H1 (cell line): ENCODE data around the gene CELF4. TPM values are rescaled to one million over a fixed set of nuclear protein-coding genes. Genes with fewer than 3 reads are reported as not detected.
A peak's percentile ranks its signal among the peaks of the same experiment; 100 is the strongest.

Source experiments
- CTCF ChIA-PET: fragments of 300-600 bp; sonication (Branson Sonifier 250); formaldehyde crosslinking; loops from one replicate; lab custom pipeline; 2021; ENCODE audit not compliant: partially characterized antibody; lab: Charles Lee
- POLR2A ChIA-PET: fragments of 300-600 bp; sonication (Branson Sonifier 250); formaldehyde crosslinking; loops from one replicate; lab custom pipeline; 2021; ENCODE audit warnings: inconsistent platforms; ENCODE audit not compliant: partially characterized antibody; lab: Charles Lee
- DNase-seq, 2 experiments: peaks; one replicate each; pipeline versions ENCODE4 v3.0.0 to v3.0.0-alpha.2; 2010 to 2022; ENCODE audit warnings: low spot score in 2 of 2, low read depth in 1 of 2, mixed read lengths in 1 of 2
- FAIRE-seq: peaks from 2 replicates; lab custom pipeline; 2011; peaks lifted over from hg19 to GRCh38; lab: Jason Lieb, UNC
- H2AFZ ChIP-seq: 2 replicates; pipeline ENCODE4 v1.8.1; 2012; ENCODE audit warnings: low read length, inconsistent platforms
- H2AK5ac ChIP-seq: 2 replicates; pipeline ENCODE4 v1.6.1; 2013; ENCODE audit warnings: low read depth, low read length
- H2BK120ac ChIP-seq: replicated peaks from 2 replicates; pipeline ENCODE3; 2013; ENCODE audit warnings: low read depth, low read length, inconsistent platforms
- H2BK12ac ChIP-seq: 2 replicates; pipeline ENCODE4 v1.6.1; 2013; ENCODE audit warnings: low read depth, low read length
- H2BK15ac ChIP-seq: 2 replicates; pipeline ENCODE4 v1.6.1; 2013; ENCODE audit warnings: low read length
- H2BK20ac ChIP-seq: 2 replicates; pipeline ENCODE4 v1.6.1; 2013; ENCODE audit warnings: low read length
- H2BK5ac ChIP-seq: 2 replicates; pipeline ENCODE4 v1.6.1; 2013; ENCODE audit warnings: low read depth, low read length
- H3K14ac ChIP-seq: 2 replicates; pipeline ENCODE4 v1.6.1; 2013; ENCODE audit warnings: inconsistent platforms; ENCODE audit not compliant: insufficient read length
- H3K18ac ChIP-seq: 2 replicates; pipeline ENCODE4 v1.6.1; 2013; ENCODE audit warnings: low read length; ENCODE audit errors: extremely low read depth
- H3K23ac ChIP-seq: 2 replicates; pipeline ENCODE4 v1.6.1; 2013; ENCODE audit warnings: inconsistent platforms; ENCODE audit not compliant: insufficient read length
- H3K23me2 ChIP-seq: 2 replicates; pipeline ENCODE4 v1.6.1; 2013; ENCODE audit warnings: low read depth, low read length
- H3K27ac ChIP-seq: 2 replicates; pipeline ENCODE4 v1.6.1; 2011; ENCODE audit warnings: low read depth, low read length, inconsistent platforms
- H3K27me3 ChIP-seq, 4 experiments: replicated peaks in 1 of 4; 1 replicate in 1 of 4; 2 replicates in 3 of 4; pipeline versions ENCODE4 v1.6.1 to v1.8.1; 2011 to 2013; ENCODE audit warnings: low read length in 3 of 4, mild to moderate bottlenecking in 3 of 4, inconsistent platforms in 2 of 4, mixed read lengths in 2 of 4, moderate library complexity in 1 of 4; ENCODE audit not compliant: control insufficient read depth in 3 of 4, insufficient read depth in 3 of 4; ENCODE audit errors: extremely low read depth in 1 of 4
- H3K36me3 ChIP-seq, 4 experiments: 2 replicates each; pipeline versions ENCODE4 v1.6.1 to v1.8.1; 2011 to 2013; ENCODE audit warnings: mild to moderate bottlenecking in 4 of 4, low read length in 3 of 4, moderate library complexity in 2 of 4, control low read depth in 1 of 4, inconsistent platforms in 1 of 4; ENCODE audit not compliant: insufficient read depth in 4 of 4, control insufficient read depth in 2 of 4
- H3K4ac ChIP-seq: replicated peaks from 2 replicates; pipeline ENCODE3; 2013; ENCODE audit warnings: low read length, low read depth, mixed read lengths, inconsistent platforms; ENCODE audit not compliant: insufficient read length
- H3K4me1 ChIP-seq, 4 experiments: replicated peaks in 1 of 4; 1 replicate in 1 of 4; 2 replicates in 3 of 4; pipeline versions ENCODE4 v1.6.1 to v1.8.1; 2011 to 2013; ENCODE audit warnings: low read length in 3 of 4, inconsistent platforms in 2 of 4, mixed read lengths in 1 of 4; ENCODE audit not compliant: insufficient read depth in 4 of 4, control insufficient read depth in 3 of 4
- H3K4me2 ChIP-seq, 2 experiments: 2 replicates each; pipeline versions ENCODE4 v1.6.1 to v1.8.1; 2011 to 2013; ENCODE audit warnings: low read depth in 2 of 2, low read length in 2 of 2, control low read depth in 1 of 2, inconsistent platforms in 1 of 2, mild to moderate bottlenecking in 1 of 2; ENCODE audit not compliant: insufficient read depth in 1 of 2
- H3K4me3 ChIP-seq, 4 experiments: fragments of 200-600, 300-600 bp in 1 of 4; sonication (generic), shearing (Covaris generic), sonication (Bioruptor Twin) in 1 of 4; 2 replicates each; pipeline versions ENCODE4 v1.5.1 to v1.8.1; 2011 to 2016; ENCODE audit warnings: low read length in 4 of 4, low read depth in 3 of 4, control low read depth in 2 of 4, inconsistent platforms in 2 of 4, mild to moderate bottlenecking in 2 of 4, mixed read lengths in 1 of 4, moderate library complexity in 1 of 4; ENCODE audit not compliant: insufficient read depth in 2 of 4; ENCODE audit errors: extremely low read depth in 1 of 4
- H3K56ac ChIP-seq: replicated peaks from 2 replicates; pipeline ENCODE3; 2013; ENCODE audit warnings: low read depth, mild to moderate bottlenecking, mixed read lengths, low read length, inconsistent platforms; ENCODE audit not compliant: insufficient read length
- H3K79me1 ChIP-seq: 2 replicates; pipeline ENCODE4 v1.6.1; 2013; ENCODE audit warnings: low read depth, low read length, control low read depth
- H3K79me2 ChIP-seq, 2 experiments: 2 replicates each; pipeline versions ENCODE4 v1.6.1 to v1.8.1; 2012 to 2013; ENCODE audit warnings: low read length in 2 of 2, mild to moderate bottlenecking in 2 of 2, inconsistent platforms in 1 of 2; ENCODE audit not compliant: insufficient read depth in 2 of 2, control insufficient read depth in 1 of 2
- H3K9ac ChIP-seq, 4 experiments: replicated peaks in 1 of 4; 1 replicate in 1 of 4; 2 replicates in 3 of 4; pipeline versions ENCODE4 v1.6.1 to v1.8.1; 2011 to 2013; ENCODE audit warnings: low read depth in 3 of 4, low read length in 3 of 4, control low read depth in 2 of 4, mild to moderate bottlenecking in 2 of 4, moderate library complexity in 2 of 4, inconsistent platforms in 1 of 4; ENCODE audit errors: extremely low read depth in 1 of 4
- H3K9me3 ChIP-seq, 2 experiments: 2 replicates each; pipeline versions ENCODE4 v1.6.1 to v1.8.1; 2012 to 2013; ENCODE audit warnings: mild to moderate bottlenecking in 2 of 2, moderate library complexity in 2 of 2, control low read depth in 1 of 2, inconsistent platforms in 1 of 2, low read depth in 1 of 2, low read length in 1 of 2, mixed read lengths in 1 of 2; ENCODE audit not compliant: insufficient read depth in 2 of 2
- H4K20me1 ChIP-seq, 2 experiments: replicated peaks in 1 of 2; 2 replicates each; pipeline versions ENCODE3 to v1.8.1; 2011 to 2013; ENCODE audit warnings: inconsistent platforms in 2 of 2, low read length in 2 of 2, mild to moderate bottlenecking in 1 of 2; ENCODE audit not compliant: insufficient read depth in 2 of 2, control insufficient read depth in 1 of 2
- H4K5ac ChIP-seq: 2 replicates; pipeline ENCODE4 v1.6.1; 2013; ENCODE audit warnings: low read length, low read depth, mixed read lengths, inconsistent platforms; ENCODE audit not compliant: insufficient read length
- H4K8ac ChIP-seq: 2 replicates; pipeline ENCODE4 v1.8.0; 2013; ENCODE audit warnings: mild to moderate bottlenecking, moderate library complexity, low read length, inconsistent platforms; ENCODE audit not compliant: insufficient read depth; ENCODE audit errors: extremely low read depth
- H4K91ac ChIP-seq: replicated peaks from 2 replicates; pipeline ENCODE3; 2013; ENCODE audit warnings: low read length, mixed read lengths, inconsistent platforms; ENCODE audit not compliant: insufficient read length
- CHD1 ChIP-seq: IDR thresholded peaks from 2 replicates; pipeline ENCODE4 v1.6.1; 2012; ENCODE audit warnings: low read depth, low read length, improper control_type of control experiment
- CTBP2 ChIP-seq: IDR thresholded peaks from 2 replicates; pipeline ENCODE4 v1.7.0; 2011; ENCODE audit warnings: borderline replicate concordance, mild to moderate bottlenecking, moderate library complexity, mixed read lengths, low read length; ENCODE audit not compliant: insufficient read depth, insufficient read length
- KDM5A ChIP-seq: fragments of 200-600 bp; IDR thresholded peaks from 2 replicates; pipeline ENCODE4 v1.7.1; 2012; ENCODE audit warnings: mild to moderate bottlenecking, low read length, inconsistent platforms, mixed read lengths
- RFX5 ChIP-seq: IDR thresholded peaks from 2 replicates; pipeline ENCODE4 v1.6.1; 2011; ENCODE audit warnings: low read depth, low read length, improper control_type of control experiment, borderline replicate concordance
- TAF1 ChIP-seq: IDR thresholded peaks from 2 replicates; pipeline ENCODE4 v1.6.1; 2011; ENCODE audit warnings: mild to moderate bottlenecking, low read depth, low read length
- WGBS, 2 experiments: shearing (Covaris generic) in 1 of 2; methylation state at CpG; one replicate each; pipeline versions ENCODE4 v1.1.6 to v1.1.7; 2013 to 2015; ENCODE audit warnings: low lambda C conversion rate in 2 of 2, mixed read lengths in 2 of 2, inconsistent platforms in 1 of 2, low coverage in 1 of 2, missing lambda C conversion rate in 1 of 2; ENCODE audit not compliant: insufficient replicate concordance in 2 of 2, insufficient coverage in 1 of 2, insufficient read length in 1 of 2; ENCODE audit errors: extremely low coverage in 1 of 2, missing lambda C conversion rate in 1 of 2; 5-methylcytosine and 5-hydroxymethylcytosine counted together
- polyA plus RNA-seq, 7 experiments: library from polyadenylated mRNA; depleted of rRNA in 3 of 7; stranded (reverse) in 5 of 7; unstranded in 2 of 7; fragments of >200 nt in 5 of 7; fragments of 200-250 nt in 2 of 7; gene quantifications; 1 replicate in 5 of 7; 2 replicates in 1 of 7; 4 replicates in 1 of 7; pipeline versions ENCODE4 v1.2.1 to v1.2.3, GENCODE V29; 2011 to 2013; ENCODE audit warnings: missing spikeins in 2 of 7, mixed read lengths in 2 of 7
- total RNA-seq: library from RNA; stranded (reverse); fragmentation: NEBNext Ultra II Directional; extraction: Animal tissue kit (Norgen Biotek cat#: 25700); gene quantifications from 2 replicates; pipeline ENCODE4 v1.2.1, GENCODE V29; 2021

CELF4 gene
- total and polyA plus RNA-seq, 2 of the 8 experiments (the other 6 are each of a cell fraction or from before 2014, with no cell fraction given) = 1.6 to 3.4 TPM

DNA sequence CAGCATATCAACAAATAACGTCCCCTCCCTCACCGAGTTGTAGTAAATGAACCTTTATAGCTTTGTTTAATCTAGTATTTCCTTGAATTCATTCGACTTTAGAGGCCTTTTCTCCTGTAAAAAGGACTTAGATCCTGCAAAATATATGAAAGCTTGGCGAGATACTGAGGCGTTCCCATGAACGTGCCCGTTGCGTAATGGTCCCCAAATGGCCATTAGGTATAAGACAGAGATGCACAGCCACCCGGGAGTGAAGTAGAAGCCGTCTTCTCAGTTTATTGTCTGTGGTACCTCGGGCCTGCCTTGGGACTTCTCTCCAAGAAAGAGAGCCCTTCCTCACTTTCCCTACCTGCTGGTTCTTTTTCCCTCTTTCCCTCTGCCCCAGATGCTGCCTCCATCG lies 310.6 kb downstream of the CELF4 start:
- Histone ChIP-seq H3K4ac (no peak overlapping the region), H2AK5ac (no peak overlapping the region), H3K18ac (no peak overlapping the region), H4K5ac (no peak overlapping the region), H3K9me3 (no peaks in the 10 kb centered on the region), H4K8ac (no peak overlapping the region), H2BK120ac (no peak overlapping the region), H3K79me2 (no peaks in the 10 kb centered on the region), H3K9ac (no peak overlapping the region), H3K4me2 (peak overlapping the region; percentile 75 to 98; a peak in 3 of 4 replicates), H4K20me1 (peaks cover 2 to 5% of the 10 kb centered on the region in 2 experiments), H4K91ac (no peak overlapping the region), H3K56ac (no peak overlapping the region), H3K79me1 (no peaks in the 10 kb centered on the region), H3K27me3 (peaks cover 5 to 31% (median 22%) of the 10 kb centered on the region in 4 experiments), H2BK12ac (no peak overlapping the region), H2BK15ac (no peak overlapping the region), H3K23ac (no peak overlapping the region), H2BK5ac (no peak overlapping the region), H3K14ac (no peak overlapping the region), H3K4me1 (peaks cover 0 to 15% (median 7%) of the 10 kb centered on the region in 4 experiments; a peak in 6 of 7 replicates), H3K36me3 (no peaks in the 10 kb centered on the region), H3K27ac (no peak overlapping the region), H3K23me2 (peaks cover 7% of the 10 kb centered on the region; the same call in 1 of the 2 replicates), H2AFZ (no peak overlapping the region), H2BK20ac (no peak overlapping the region), H3K4me3 (peak overlapping the region in 1 of 4 experiments; percentile 88; a peak in 2 of 8 replicates)
- WGBS, 2 experiments = 77% methylated on average over 10 of the region's 12 CpGs; no CpG with 5 or more reads in 1 of the 2 experiments
- no peak for FAIRE-seq
- DNase-seq = no peak
- POLR2A ChIA-PET = interaction anchor here (0.7 kb wide), 1 partner anchor 23 kb away, joined by 3 read pairs; no protein-coding TSS in a partner anchor
- CTCF ChIA-PET = interaction anchor here (0.8 to 3.2 kb wide), 7 partner anchors 9 to 313 kb away, joined by 3 to 12 read pairs (median 3); no protein-coding TSS in a partner anchor
- no peak for TF ChIP-seq CTBP2
- TF ChIP-seq TAF1 = no peak
- no peak for TF ChIP-seq KDM5A
- no peak for TF ChIP-seq CHD1
- TF ChIP-seq RFX5 = no peak
